Fibroblast of skin of right quadriceps (primary cell): Measurements from ENCODE around the gene DNAI2.
"Not testable (repeated sequence)": the region's sequence is repeated elsewhere in the genome, so short reads cannot be mapped to it uniquely, and the experiment has no call there.

Experiments used
- DNase-seq: peaks from one replicate; pipeline ENCODE4 v3.0.0-alpha.2; 2013

Gene DNAI2

GRCh38 chr17:74245145-74245831 lies 28.7 kb upstream of the DNAI2 start:
- DNase-seq: no peak

GRCh38 chr17:74245871-74246270 lies 28.2 kb upstream of the DNAI2 start:
- DNase-seq: no peak

- DNase-seq: no peak
Observed at GRCh38 chr17:74249590-74250270, 24.3 kb upstream of the DNAI2 start.

GRCh38 chr17:74250324-74250995 lies 23.6 kb upstream of the DNAI2 start:
- DNase-seq: no peak

GRCh38 chr17:74251051-74251450 lies 23.0 kb upstream of the DNAI2 start:
- DNase-seq: no peak

- no peak for DNase-seq
Observed at GRCh38 chr17:74251569-74251968, 22.5 kb upstream of the DNAI2 start.

GRCh38 chr17:74252211-74252610 lies 21.8 kb upstream of the DNAI2 start:
- DNase-seq: no peak

- no peak for DNase-seq
Observed at GRCh38 chr17:74253036-74253435, 21.0 kb upstream of the DNAI2 start.

- DNase-seq: no peak
Observed at GRCh38 chr17:74257311-74257710, 16.7 kb upstream of the DNAI2 start.

- no peak for DNase-seq
Observed at GRCh38 chr17:74259667-74260524, 14.1 kb upstream of the DNAI2 start.

GRCh38 chr17:74260525-74260850 lies 13.5 kb upstream of the DNAI2 start:
- DNase-seq: no peak

GRCh38 chr17:74262601-74263000 lies 11.4 kb upstream of the DNAI2 start:
- no peak for DNase-seq

GRCh38 chr17:74267054-74267453 lies 7.0 kb upstream of the DNAI2 start:
- not testable (repeated sequence) for DNase-seq

- DNase-seq: no peak
Observed at GRCh38 chr17:74267579-74267978, 6.5 kb upstream of the DNAI2 start.

- DNase-seq: no peak
Observed at GRCh38 chr17:74267987-74268499, 6.0 kb upstream of the DNAI2 start.

GRCh38 chr17:74268558-74268957 lies 5.5 kb upstream of the DNAI2 start:
- DNase-seq: no peak

GRCh38 chr17:74270333-74270732 lies 3.7 kb upstream of the DNAI2 start:
- DNase-seq: no peak

GRCh38 chr17:74271281-74271680 lies 2.8 kb upstream of the DNAI2 start:
- no peak for DNase-seq

GRCh38 chr17:74271901-74272561 lies 2.0 kb upstream of the DNAI2 start:
- DNase-seq: no peak

- DNase-seq: peak; percentile 39
Observed at GRCh38 chr17:74272731-74273201, 1.3 kb upstream of the DNAI2 start.

- DNase-seq: no peak
Observed at GRCh38 chr17:74274709-74275340, 791 bp downstream of the DNAI2 start.

- DNase-seq: peak; percentile 23
Observed at GRCh38 chr17:74276051-74276476, 2.0 kb downstream of the DNAI2 start.
